Neural cell (in vitro differentiated cells): ENCODE measurements around the gene CBLIF. TPM values are rescaled to one million over a fixed set of nuclear protein-coding genes. Genes with fewer than 3 reads are reported as not detected.

Source experiments
- H2AFZ ChIP-seq: fragments of 200-600, 300-800 bp; sonication (generic), shearing (Covaris generic); 2 replicates; pipeline ENCODE4 v1.6.0; 2014; ENCODE audit warnings: low read depth, mild to moderate bottlenecking, antibody characterized with exemption, low read length, moderate library complexity
- H3F3A ChIP-seq: fragments of 200-600 bp; shearing (Covaris generic); 2 replicates; pipeline ENCODE4 v1.6.1; 2016; ENCODE audit warnings: mild to moderate bottlenecking, moderate library complexity, mixed read lengths, antibody characterized with exemption, low read length; ENCODE audit not compliant: insufficient read depth, poor library complexity, severe bottlenecking
- H3K27ac ChIP-seq: fragments of 200-600, 300-800 bp; sonication (generic), shearing (Covaris generic); 2 replicates; pipeline ENCODE4 v1.5.1; 2014; ENCODE audit warnings: mild to moderate bottlenecking, low read length, moderate library complexity
- H3K27me3 ChIP-seq: fragments of 300-800, 200-600 bp; sonication (generic), shearing (Covaris generic); 2 replicates; pipeline ENCODE4 v1.6.0; 2014; ENCODE audit warnings: mild to moderate bottlenecking, low read depth, low read length, moderate library complexity; ENCODE audit not compliant: insufficient read depth
- H3K36me3 ChIP-seq: fragments of 300-800, 200-600 bp; sonication (generic), shearing (Covaris generic); 2 replicates; pipeline ENCODE4 v1.5.1; 2014; ENCODE audit warnings: mild to moderate bottlenecking, antibody characterized with exemption, low read length, moderate library complexity; ENCODE audit not compliant: insufficient read depth
- H3K4me2 ChIP-seq: fragments of 300-800, 200-600 bp; sonication (generic), shearing (Covaris generic); 2 replicates; pipeline ENCODE4 v1.6.0; 2014; ENCODE audit warnings: mild to moderate bottlenecking, low read length
- H3K4me3 ChIP-seq: fragments of 300-800, 200-600 bp; sonication (generic), shearing (Covaris generic); 2 replicates; pipeline ENCODE4 v1.5.1; 2014; ENCODE audit warnings: mild to moderate bottlenecking, low read length, moderate library complexity
- H3K79me2 ChIP-seq: fragments of 200-600 bp; shearing (Covaris generic); replicated peaks from 2 replicates; pipeline ENCODE4 v1.6.0; 2014; ENCODE audit warnings: mild to moderate bottlenecking, low read length, moderate library complexity; ENCODE audit not compliant: insufficient read depth
- H3K9ac ChIP-seq: fragments of 300-800, 200-600 bp; sonication (generic), shearing (Covaris generic); 2 replicates; pipeline ENCODE4 v1.6.1; 2016; ENCODE audit warnings: mild to moderate bottlenecking, low read length, mixed read lengths
- H3K9me2 ChIP-seq: fragments of 200-600 bp; shearing (Covaris generic); 2 replicates; pipeline ENCODE4 v1.6.1; 2016; ENCODE audit warnings: mild to moderate bottlenecking, low read length, mixed read lengths; ENCODE audit not compliant: insufficient read depth
- H3K9me3 ChIP-seq: fragments of 200-600, 300-800 bp; sonication (generic), shearing (Covaris generic); 2 replicates; pipeline ENCODE4 v1.6.1; 2016; ENCODE audit warnings: mild to moderate bottlenecking, mixed run types, low read length, moderate library complexity, mixed read lengths
- H4K20me1 ChIP-seq: fragments of 200-600 bp; shearing (Covaris generic); 2 replicates; pipeline ENCODE4 v1.6.1; 2016; ENCODE audit warnings: mild to moderate bottlenecking, mixed run types; ENCODE audit not compliant: insufficient read depth
- CTCF ChIP-seq: fragments of 450-650 bp; IDR thresholded peaks from 2 replicates; pipeline ENCODE4 v1.5.1; 2014; ENCODE audit warnings: antibody characterized with exemption, mild to moderate bottlenecking, moderate library complexity; ENCODE audit not compliant: poor library complexity, severe bottlenecking
- EP300 ChIP-seq: fragments of 450-650 bp; conservative IDR thresholded peaks from 2 replicates; pipeline ENCODE4 v1.6.1; 2014; ENCODE audit warnings: antibody characterized with exemption, mild to moderate bottlenecking, moderate library complexity; ENCODE audit not compliant: poor library complexity, severe bottlenecking
- EZH2 ChIP-seq: fragments of 200-600, 300-800 bp; shearing (Covaris generic), sonication (generic); IDR thresholded peaks from 2 replicates; pipeline ENCODE4 v1.6.1; 2014; ENCODE audit warnings: antibody characterized with exemption, low read length, borderline replicate concordance, mild to moderate bottlenecking; ENCODE audit not compliant: insufficient read depth, poor library complexity, severe bottlenecking
- MXI1 ChIP-seq: fragments of 450-650 bp; conservative IDR thresholded peaks from 2 replicates; pipeline ENCODE4 v1.6.1; 2014; ENCODE audit warnings: antibody characterized with exemption, mild to moderate bottlenecking; ENCODE audit not compliant: poor library complexity, severe bottlenecking
- POLR2AphosphoS5 ChIP-seq: IDR thresholded peaks from 2 replicates; pipeline ENCODE4 v1.6.1; 2012
- RAD21 ChIP-seq: fragments of 450-650 bp; conservative IDR thresholded peaks from 2 replicates; pipeline ENCODE4 v1.6.1; 2014; ENCODE audit warnings: antibody characterized with exemption, mild to moderate bottlenecking, moderate library complexity
- REST ChIP-seq: IDR thresholded peaks from 2 replicates; pipeline ENCODE4 v1.6.1; 2012; ENCODE audit warnings: borderline replicate concordance
- SMC3 ChIP-seq: fragments of 450-650 bp; conservative IDR thresholded peaks from 2 replicates; pipeline ENCODE4 v1.6.1; 2014; ENCODE audit warnings: antibody characterized with exemption, mild to moderate bottlenecking, moderate library complexity; ENCODE audit not compliant: poor library complexity
- TAF1 ChIP-seq: IDR thresholded peaks from 2 replicates; pipeline ENCODE4 v1.6.1; 2012; ENCODE audit warnings: low read depth
- polyA plus RNA-seq: library from polyadenylated mRNA; depleted of rRNA; stranded (reverse); fragments of >200 nt; gene quantifications from 2 replicates; pipeline ENCODE4 v1.2.3, GENCODE V29; 2014

CBLIF gene
- polyA plus RNA-seq, 1 donor from 2014 or later = not detected

DNA sequence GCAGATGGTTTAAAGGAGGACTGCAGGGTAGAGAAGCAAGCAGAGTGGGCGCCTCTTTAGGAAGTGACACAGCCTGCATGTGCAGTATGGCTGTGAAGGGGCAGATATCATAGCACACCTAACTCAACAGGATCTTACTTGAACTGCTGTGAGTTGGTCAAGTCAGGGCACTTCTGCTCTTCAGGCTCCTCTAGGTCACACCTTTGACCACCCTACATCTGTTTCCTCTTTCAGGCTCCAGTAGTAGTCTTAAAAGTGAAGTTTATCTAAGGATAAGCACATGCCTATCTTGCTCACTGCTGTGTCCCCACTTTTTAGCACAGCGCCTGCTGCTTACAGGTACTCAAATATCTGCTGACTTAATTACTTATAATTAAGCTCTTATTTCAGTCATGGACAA lies 41.2 kb downstream of the CBLIF start:
- no peaks in the 10 kb centered on the region for H3K27me3 ChIP-seq
- no peaks in the 10 kb centered on the region for H3K9me2 ChIP-seq
- H3F3A ChIP-seq = no peaks in the 10 kb centered on the region
- no peaks in the 10 kb centered on the region for H3K36me3 ChIP-seq
- H3K9me3 ChIP-seq = no peaks in the 10 kb centered on the region
- no peak overlapping the region for H3K4me2 ChIP-seq
- H3K27ac ChIP-seq = no peak overlapping the region
- no peaks in the 10 kb centered on the region for H3K79me2 ChIP-seq
- H2AFZ ChIP-seq = no peak overlapping the region
- TF ChIP-seq REST (no peak), SMC3 (no peak), TAF1 (no peak), CTCF (no peak), EP300 (no peak), POLR2AphosphoS5 (no peak), MXI1 (no peak), RAD21 (no peak), EZH2 (no peak)
- H3K4me3 ChIP-seq = no peak overlapping the region
- H4K20me1 ChIP-seq = no peaks in the 10 kb centered on the region
- H3K9ac ChIP-seq = no peak overlapping the region

DNA sequence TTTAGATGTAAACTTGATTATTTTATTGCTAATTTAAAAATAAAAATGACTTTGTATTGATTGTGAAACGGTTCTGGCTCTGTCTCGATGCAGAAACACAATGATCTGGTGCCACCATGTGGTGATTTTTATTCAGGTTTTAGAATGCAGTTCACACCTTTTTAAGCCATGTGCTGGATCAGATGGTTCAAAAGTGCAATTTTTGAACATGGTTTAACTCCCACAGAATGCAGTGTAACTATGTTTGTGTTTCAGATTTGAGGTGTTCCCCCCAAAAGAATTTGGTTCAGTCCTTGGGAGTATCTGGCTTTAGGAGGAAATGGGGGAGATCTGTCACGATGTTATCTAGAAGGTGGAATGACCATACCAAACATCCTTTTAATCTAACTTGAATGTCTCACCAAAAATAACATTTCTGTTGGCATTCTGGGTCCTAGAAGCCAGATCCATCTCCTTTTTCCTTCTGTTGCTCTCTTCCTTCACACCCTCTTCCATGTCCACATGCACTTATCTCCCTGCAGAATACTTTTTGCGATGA lies 42.6 kb downstream of the CBLIF start:
- no peak overlapping the region for H3K4me2 ChIP-seq
- H3K9me3 ChIP-seq = no peaks in the 10 kb centered on the region
- H3K4me3 ChIP-seq = no peak overlapping the region
- no peaks in the 10 kb centered on the region for H3K79me2 ChIP-seq
- H4K20me1 ChIP-seq = no peaks in the 10 kb centered on the region
- no peak overlapping the region for H3K27ac ChIP-seq
- H3K9me2 ChIP-seq = no peaks in the 10 kb centered on the region
- peak; percentile 81 for TF ChIP-seq SMC3
- no peak for TF ChIP-seq EZH2
- TF ChIP-seq RAD21 = peak; percentile 88
- TF ChIP-seq REST = no peak
- TF ChIP-seq MXI1 = peak; percentile 36
- TF ChIP-seq TAF1 = no peak
- peak; percentile 90 for TF ChIP-seq CTCF
- H3K9ac ChIP-seq = no peak overlapping the region
- H3K27me3 ChIP-seq = no peaks in the 10 kb centered on the region
- no peak overlapping the region for H2AFZ ChIP-seq
- no peaks in the 10 kb centered on the region for H3F3A ChIP-seq
- no peaks in the 10 kb centered on the region for H3K36me3 ChIP-seq
